Astrocyte (in vitro differentiated cells and primary cell): ENCODE results near the gene TRIM9.

Experiments
- EZH2 ChIP-seq: IDR thresholded peaks from 2 replicates; pipeline ENCODE4 v1.6.1; 2012; ENCODE audit warnings: mild to moderate bottlenecking, low read length, inconsistent platforms; ENCODE audit not compliant: insufficient read depth
- TF ChIP-seq, protein P1 (sequence below): IDR thresholded peaks from 2 replicates; pipeline ENCODE4 v1.5.1; 2011; ENCODE audit warnings: low read depth, mild to moderate bottlenecking, inconsistent platforms, low read length, moderate library complexity; ENCODE audit not compliant: insufficient read depth

DNA sequence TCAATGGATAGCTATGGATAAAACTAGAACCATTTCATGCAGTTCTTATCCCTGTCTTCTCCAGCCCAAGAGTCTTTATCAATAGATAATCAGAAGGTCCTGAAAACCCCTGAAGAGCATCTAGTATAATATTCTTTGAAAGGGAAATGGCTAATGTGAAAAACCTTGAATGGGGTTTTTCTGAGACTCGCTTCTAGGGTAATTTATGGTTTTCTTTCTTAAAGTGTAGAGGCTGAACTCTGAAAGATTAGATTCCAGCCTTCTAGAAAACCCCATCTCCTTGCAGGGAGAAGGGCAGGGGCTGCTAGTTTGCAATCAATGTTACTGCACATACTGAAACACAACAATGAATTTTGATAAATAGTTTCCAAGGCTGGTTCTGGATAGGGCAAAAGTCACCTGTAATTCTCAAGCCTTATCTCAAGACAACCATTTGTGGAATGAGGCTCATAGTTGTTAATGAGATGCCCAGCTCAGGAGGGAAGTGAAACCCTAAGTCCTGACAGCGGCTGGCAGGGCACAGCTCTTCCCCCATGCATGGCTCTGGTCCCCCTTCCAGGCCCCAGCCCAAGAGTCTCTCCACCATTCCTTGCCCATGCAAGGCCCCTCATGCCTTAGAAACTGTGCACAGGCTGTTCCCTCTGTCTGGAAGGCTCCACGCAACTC is 116.9 kb downstream of the TRIM9 start:
- TF ChIP-seq, protein P1, sequence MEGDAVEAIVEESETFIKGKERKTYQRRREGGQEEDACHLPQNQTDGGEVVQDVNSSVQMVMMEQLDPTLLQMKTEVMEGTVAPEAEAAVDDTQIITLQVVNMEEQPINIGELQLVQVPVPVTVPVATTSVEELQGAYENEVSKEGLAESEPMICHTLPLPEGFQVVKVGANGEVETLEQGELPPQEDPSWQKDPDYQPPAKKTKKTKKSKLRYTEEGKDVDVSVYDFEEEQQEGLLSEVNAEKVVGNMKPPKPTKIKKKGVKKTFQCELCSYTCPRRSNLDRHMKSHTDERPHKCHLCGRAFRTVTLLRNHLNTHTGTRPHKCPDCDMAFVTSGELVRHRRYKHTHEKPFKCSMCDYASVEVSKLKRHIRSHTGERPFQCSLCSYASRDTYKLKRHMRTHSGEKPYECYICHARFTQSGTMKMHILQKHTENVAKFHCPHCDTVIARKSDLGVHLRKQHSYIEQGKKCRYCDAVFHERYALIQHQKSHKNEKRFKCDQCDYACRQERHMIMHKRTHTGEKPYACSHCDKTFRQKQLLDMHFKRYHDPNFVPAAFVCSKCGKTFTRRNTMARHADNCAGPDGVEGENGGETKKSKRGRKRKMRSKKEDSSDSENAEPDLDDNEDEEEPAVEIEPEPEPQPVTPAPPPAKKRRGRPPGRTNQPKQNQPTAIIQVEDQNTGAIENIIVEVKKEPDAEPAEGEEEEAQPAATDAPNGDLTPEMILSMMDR: no peak
- no peak for TF ChIP-seq EZH2
